GM18507 (cell line): Measurements from ENCODE around the gene ZNF44.

ENCODE experiments used
- DNase-seq: peaks from one replicate; pipeline ENCODE4 v3.0.0; 2011; ENCODE audit warnings: low read depth; ENCODE audit not compliant: insufficient read length; ENCODE audit errors: extremely low spot score
- FAIRE-seq: peaks from 2 replicates; lab custom pipeline; 2011; peaks lifted over from hg19 to GRCh38; lab: Jason Lieb, UNC

The ZNF44 gene

GRCh38 chr19:12265921-12266704 lies 28.6 kb downstream of the ZNF44 start:
- FAIRE-seq (no peak), DNase-seq (no peak)

GRCh38 chr19:12261554-12261953 lies 33.1 kb downstream of the ZNF44 start:
- no peak for FAIRE-seq
- no peak for DNase-seq

- DNase-seq (no peak), FAIRE-seq (no peak)
Measured at GRCh38 chr19:12260861-12261260, 33.8 kb downstream of the ZNF44 start.

GRCh38 chr19:12260236-12260635 lies 34.4 kb downstream of the ZNF44 start:
- FAIRE-seq (no peak), DNase-seq (no peak)

GRCh38 chr19:12255372-12255771 lies 39.3 kb downstream of the ZNF44 start:
- no peak for FAIRE-seq
- DNase-seq, result no peak

- DNase-seq (no peak), FAIRE-seq (no peak)
Measured at GRCh38 chr19:12247644-12248222, 47.0 kb downstream of the ZNF44 start.

GRCh38 chr19:12244370-12244769 lies 50.3 kb downstream of the ZNF44 start:
- DNase-seq (no peak), FAIRE-seq (no peak)

GRCh38 chr19:12237143-12237839 lies 57.4 kb downstream of the ZNF44 start:
- no peak for FAIRE-seq
- no peak for DNase-seq

GRCh38 chr19:12232961-12233360 lies 61.7 kb downstream of the ZNF44 start:
- FAIRE-seq (no peak), DNase-seq (no peak)

GRCh38 chr19:12230751-12231733 lies 63.6 kb downstream of the ZNF44 start:
- FAIRE-seq (no peak), DNase-seq (no peak)

- no peak for DNase-seq
- FAIRE-seq, result no peak
Measured at GRCh38 chr19:12229990-12230389, 64.7 kb downstream of the ZNF44 start.

GRCh38 chr19:12224676-12225075 lies 70.0 kb downstream of the ZNF44 start:
- FAIRE-seq (no peak), DNase-seq (no peak)

GRCh38 chr19:12222980-12223630 lies 71.6 kb downstream of the ZNF44 start:
- DNase-seq (no peak), FAIRE-seq (no peak)
